HG02610 (cell line): Measurements from ENCODE around the gene TNP2.

Experiments
- ATAC-seq: cut with Tn5 transposase; IDR thresholded peaks from one replicate; pipeline ENCODE4 v1.9.1; 2021; ENCODE audit warnings: mild to moderate bottlenecking, moderate library complexity; ENCODE audit not compliant: unreplicated experiment

Gene TNP2

GRCh38 chr16:11278681-11279628 is 9.8 kb upstream of the TNP2 start:
- no peak for ATAC-seq

GRCh38 chr16:11277607-11278337 is 8.6 kb upstream of the TNP2 start:
- no peak for ATAC-seq

- no peak for ATAC-seq
These were observed 7.9 kb upstream of the TNP2 start for GRCh38 chr16:11276896-11277593.

- ATAC-seq: no peak
These were observed 7.2 kb upstream of the TNP2 start, which contains the start of gene PRM2 for GRCh38 chr16:11276143-11276895. PRM2 (minus strand) TSS chr16:11276480; CDS start chr16:11276370, 110 bp downstream.

- ATAC-seq: no peak
These were observed 5.8 kb upstream of the TNP2 start for GRCh38 chr16:11274964-11275363.

GRCh38 chr16:11273721-11274324 is 4.7 kb upstream of the TNP2 start:
- ATAC-seq: no peak

- ATAC-seq: no peak
These were observed 4.0 kb upstream of the TNP2 start, which contains the start of gene PRM3 for GRCh38 chr16:11272921-11273720. PRM3 (minus strand) TSS chr16:11273629; CDS start chr16:11273595, 34 bp downstream.

- ATAC-seq: no peak
These were observed 3.4 kb upstream of the TNP2 start for GRCh38 chr16:11272484-11272883.

GRCh38 chr16:11271610-11272009 is 2.5 kb upstream of the TNP2 start:
- ATAC-seq: no peak

GRCh38 chr16:11270602-11271162 is 1.6 kb upstream of the TNP2 start:
- ATAC-seq: no peak

GRCh38 chr16:11265124-11265523 is 4.0 kb downstream of the TNP2 start:
- no peak for ATAC-seq

- ATAC-seq: no peak
These were observed 4.8 kb downstream of the TNP2 start for GRCh38 chr16:11264155-11264832.

GRCh38 chr16:11263737-11264136 is 5.4 kb downstream of the TNP2 start:
- ATAC-seq: peak; percentile 52

GRCh38 chr16:11262915-11263314 is 6.2 kb downstream of the TNP2 start:
- no peak for ATAC-seq

- ATAC-seq: no peak
These were observed 8.5 kb downstream of the TNP2 start for GRCh38 chr16:11260596-11260966.

- ATAC-seq: no peak
These were observed 9.2 kb downstream of the TNP2 start for GRCh38 chr16:11259655-11260595.
